ENCODE measurements around the gene MXRA5. TPM values are rescaled to one million over a fixed set of nuclear protein-coding genes. Genes with fewer than 3 reads are reported as not detected.

MXRA5 gene
- total RNA-seq, 4 donors from 2014 or later = 1.3 to 3.9 (median 3.2) TPM

GRCh38 chrX:3326681-3327080 lies 19.8 kb downstream of the MXRA5 start:
- Histone ChIP-seq H3K27ac (replicated peaks in 1 of 4) (no peak overlapping the region), H3K9me3 (no peaks in the 10 kb centered on the region), H3K36me3 (no peaks in the 10 kb centered on the region), H3K27me3 (no peaks in the 10 kb centered on the region), H3K4me3 (no peak overlapping the region), H3K4me1 (no peaks in the 10 kb centered on the region)
- TF ChIP-seq POLR2A (IDR thresholded peaks at IDR 0.05; ENCODE audit: low read depth) = no peak
- TF ChIP-seq, protein P1, sequence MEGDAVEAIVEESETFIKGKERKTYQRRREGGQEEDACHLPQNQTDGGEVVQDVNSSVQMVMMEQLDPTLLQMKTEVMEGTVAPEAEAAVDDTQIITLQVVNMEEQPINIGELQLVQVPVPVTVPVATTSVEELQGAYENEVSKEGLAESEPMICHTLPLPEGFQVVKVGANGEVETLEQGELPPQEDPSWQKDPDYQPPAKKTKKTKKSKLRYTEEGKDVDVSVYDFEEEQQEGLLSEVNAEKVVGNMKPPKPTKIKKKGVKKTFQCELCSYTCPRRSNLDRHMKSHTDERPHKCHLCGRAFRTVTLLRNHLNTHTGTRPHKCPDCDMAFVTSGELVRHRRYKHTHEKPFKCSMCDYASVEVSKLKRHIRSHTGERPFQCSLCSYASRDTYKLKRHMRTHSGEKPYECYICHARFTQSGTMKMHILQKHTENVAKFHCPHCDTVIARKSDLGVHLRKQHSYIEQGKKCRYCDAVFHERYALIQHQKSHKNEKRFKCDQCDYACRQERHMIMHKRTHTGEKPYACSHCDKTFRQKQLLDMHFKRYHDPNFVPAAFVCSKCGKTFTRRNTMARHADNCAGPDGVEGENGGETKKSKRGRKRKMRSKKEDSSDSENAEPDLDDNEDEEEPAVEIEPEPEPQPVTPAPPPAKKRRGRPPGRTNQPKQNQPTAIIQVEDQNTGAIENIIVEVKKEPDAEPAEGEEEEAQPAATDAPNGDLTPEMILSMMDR (IDR thresholded peaks at IDR 0.05) = no peak
- TF ChIP-seq EP300 (IDR thresholded peaks at IDR 0.05) = no peak
- no peak for TF ChIP-seq POLR2AphosphoS5 (IDR thresholded peaks at IDR 0.05)
- WGBS = 38% methylated on average over 7 of the region's 7 CpGs
- no peak for DNase-seq (ENCODE audit: extremely low spot score)
- intact Hi-C loops (cut with DNase I) = no loop called here

GRCh38 chrX:3320471-3321046 lies 25.9 kb downstream of the MXRA5 start:
- TF ChIP-seq POLR2A (IDR thresholded peaks at IDR 0.05; ENCODE audit: low read depth) = no peak
- no peak for TF ChIP-seq POLR2AphosphoS5 (IDR thresholded peaks at IDR 0.05)
- no peak for TF ChIP-seq EP300 (IDR thresholded peaks at IDR 0.05)
- TF ChIP-seq, protein P1 (IDR thresholded peaks at IDR 0.05) = no peak
- intact Hi-C loops (cut with DNase I) = no loop called here
- 64% methylated on average over 7 of the region's 7 CpGs for WGBS
- H3K9me3 ChIP-seq = peaks cover 0 to 10% (median 0%) of the 10 kb centered on the region in 4 donors
- no peak overlapping the region for H3K4me3 ChIP-seq
- H3K27ac ChIP-seq (replicated peaks in 1 of 4) = no peak overlapping the region
- no peak for DNase-seq (ENCODE audit: extremely low spot score)
- no peaks in the 10 kb centered on the region for H3K36me3 ChIP-seq
- no peaks in the 10 kb centered on the region for H3K27me3 ChIP-seq
- no peaks in the 10 kb centered on the region for H3K4me1 ChIP-seq

GRCh38 chrX:3317191-3317718 lies 29.2 kb downstream of the MXRA5 start:
- intact Hi-C loops (cut with DNase I) = no loop called here
- Histone ChIP-seq H3K9me3 (peaks cover 0 to 10% (median 0%) of the 10 kb centered on the region in 4 donors), H3K4me3 (no peak overlapping the region), H3K4me1 (no peaks in the 10 kb centered on the region), H3K36me3 (no peaks in the 10 kb centered on the region), H3K27ac (replicated peaks in 1 of 4) (no peak overlapping the region), H3K27me3 (no peaks in the 10 kb centered on the region)
- WGBS = 80% methylated on average over 46 of the region's 47 CpGs
- DNase-seq (ENCODE audit: extremely low spot score) = no peak
- TF ChIP-seq, protein P1 (IDR thresholded peaks at IDR 0.05) = no peak
- TF ChIP-seq POLR2AphosphoS5 (IDR thresholded peaks at IDR 0.05) (no peak), EP300 (IDR thresholded peaks at IDR 0.05) (no peak), POLR2A (IDR thresholded peaks at IDR 0.05; ENCODE audit: low read depth) (no peak)

- Histone ChIP-seq H3K27ac (replicated peaks in 1 of 4) (no peak overlapping the region), H3K36me3 (no peaks in the 10 kb centered on the region), H3K27me3 (no peaks in the 10 kb centered on the region), H3K9me3 (peaks cover 0 to 5% (median 0%) of the 10 kb centered on the region in 4 donors), H3K4me1 (no peaks in the 10 kb centered on the region), H3K4me3 (no peak overlapping the region)
- 87% methylated on average over 2 of the region's 2 CpGs for WGBS
- TF ChIP-seq EP300 (IDR thresholded peaks at IDR 0.05) (no peak), POLR2A (IDR thresholded peaks at IDR 0.05; ENCODE audit: low read depth) (no peak), POLR2AphosphoS5 (IDR thresholded peaks at IDR 0.05) (no peak)
- TF ChIP-seq, protein P1 (IDR thresholded peaks at IDR 0.05) = no peak
- intact Hi-C loops (cut with DNase I) = no loop called here
- no peak for DNase-seq (ENCODE audit: extremely low spot score)
These were observed 34.3 kb downstream of the MXRA5 start for GRCh38 chrX:3312109-3312508.

DNA sequence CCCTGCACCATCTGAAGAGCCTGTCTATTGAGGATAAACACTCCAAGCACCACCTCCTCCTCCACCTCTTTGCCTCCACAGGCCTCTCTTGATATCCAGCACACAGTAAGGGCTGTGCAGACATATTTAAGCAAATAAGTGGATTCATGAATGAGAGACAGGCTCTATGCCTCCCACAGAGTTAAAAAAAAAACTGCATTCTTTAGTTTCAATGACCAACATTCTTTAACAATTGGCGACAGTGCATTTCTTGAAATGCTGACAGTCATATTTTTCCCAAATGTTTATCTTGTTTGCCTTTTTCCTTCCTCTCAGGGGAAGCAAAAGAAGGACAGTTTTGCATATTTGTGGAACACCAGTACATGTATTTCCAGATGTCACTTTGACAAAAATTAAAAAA lies 38.6 kb downstream of the MXRA5 start:
- Histone ChIP-seq H3K27me3 (no peaks in the 10 kb centered on the region), H3K9me3 (no peaks in the 10 kb centered on the region), H3K27ac (replicated peaks in 1 of 4) (no peak overlapping the region), H3K4me3 (no peak overlapping the region), H3K4me1 (no peaks in the 10 kb centered on the region), H3K36me3 (no peaks in the 10 kb centered on the region)
- intact Hi-C loops (cut with DNase I) = no loop called here
- TF ChIP-seq, protein P1 (IDR thresholded peaks at IDR 0.05) = no peak
- no peak for TF ChIP-seq POLR2AphosphoS5 (IDR thresholded peaks at IDR 0.05)
- no peak for TF ChIP-seq POLR2A (IDR thresholded peaks at IDR 0.05; ENCODE audit: low read depth)
- TF ChIP-seq EP300 (IDR thresholded peaks at IDR 0.05) = no peak
- WGBS = 77% methylated on average over 1 of the region's 1 CpG
- no peak for DNase-seq (ENCODE audit: extremely low spot score)
